WTC11 (cell line): Measurements from ENCODE around the gene PPFIBP1. TPM values are rescaled to one million over a fixed set of nuclear protein-coding genes. Genes with fewer than 3 reads are reported as not detected.

Experiments
- ATAC-seq: fragments of 200-7000 bp; cut with Tn5 transposase; 2 replicates; pipeline ENCODE4 v1.10.0; 2021; ENCODE audit warnings: mild to moderate bottlenecking, moderate library complexity
- CTCF ChIA-PET: fragments of 300-600 bp; sonication (Branson Sonifier 250); formaldehyde crosslinking; loops from one replicate; lab custom pipeline; 2021; ENCODE audit warnings: antibody characterized with exemption; lab: Charles Lee
- POLR2A ChIA-PET: fragments of 350-600 bp; sonication (Branson Sonifier 250); formaldehyde crosslinking; loops from one replicate; lab custom pipeline; 2021; ENCODE audit warnings: antibody characterized with exemption; lab: Charles Lee
- DNase-seq: peaks from one replicate; pipeline ENCODE4 v3.0.0; 2021; ENCODE audit warnings: low spot score
- H3K27ac Mint-ChIP-seq: 2 replicates; pipeline ENCODE4 v1.8.0; 2021; ENCODE audit warnings: mixed read lengths
- H3K27me3 Mint-ChIP-seq: 2 replicates; pipeline ENCODE4 v1.8.0; 2021; ENCODE audit warnings: low read depth, mild to moderate bottlenecking, moderate library complexity, mixed read lengths
- H3K36me3 Mint-ChIP-seq: 2 replicates; pipeline ENCODE4 v1.8.0; 2021; ENCODE audit warnings: mixed read lengths
- H3K4me1 Mint-ChIP-seq: 2 replicates; pipeline ENCODE4 v1.8.0; 2022; ENCODE audit warnings: mixed read lengths
- H3K4me3 Mint-ChIP-seq: 2 replicates; pipeline ENCODE4 v1.8.0; 2021; ENCODE audit warnings: mild to moderate bottlenecking, moderate library complexity, mixed read lengths
- H3K9me3 Mint-ChIP-seq: 2 replicates; pipeline ENCODE4 v1.8.0; 2021; ENCODE audit warnings: mixed read lengths
- ATF1 ChIP-seq: sonication (generic); formaldehyde crosslinking; IDR thresholded peaks from 2 replicates; pipeline ENCODE4 v1.8.1; 2023; ENCODE audit warnings: mild to moderate bottlenecking, moderate library complexity, missing genetic modification reagents
- ATF6 ChIP-seq: sonication (generic); formaldehyde crosslinking; IDR thresholded peaks from 2 replicates; pipeline ENCODE4 v1.8.1; 2023; ENCODE audit warnings: mild to moderate bottlenecking, missing genetic modification reagents
- CBFB ChIP-seq: sonication (generic); formaldehyde crosslinking; IDR thresholded peaks from 2 replicates; pipeline ENCODE4 v1.8.1; 2022; ENCODE audit warnings: mild to moderate bottlenecking, low read depth, missing genetic modification reagents
- CDX4 ChIP-seq: fragments of 250-450 bp; sonication (Bioruptor Pico); IDR thresholded peaks from 2 replicates; pipeline ENCODE4 v1.9.0; 2021; ENCODE audit warnings: moderate library complexity, mild to moderate bottlenecking, inconsistent platforms, borderline replicate concordance
- CREM ChIP-seq: sonication (generic); formaldehyde crosslinking; IDR thresholded peaks from 2 replicates; pipeline ENCODE4 v1.8.1; 2022; ENCODE audit warnings: mild to moderate bottlenecking, missing genetic modification reagents, moderate library complexity
- CTCF ChIP-seq: fragments of 200-600 bp; IDR thresholded peaks from 2 replicates; pipeline ENCODE4 v1.8.0; 2022; ENCODE audit warnings: antibody characterized with exemption
- EMX1 ChIP-seq: fragments of 250-450 bp; sonication (Bioruptor Pico); IDR thresholded peaks from 2 replicates; pipeline ENCODE4 v1.8.0; 2021; ENCODE audit warnings: mild to moderate bottlenecking
- ERG ChIP-seq: fragments of 250-450 bp; sonication (Bioruptor Pico); IDR thresholded peaks from 2 replicates; pipeline ENCODE4 v1.8.0; 2021; ENCODE audit warnings: mild to moderate bottlenecking
- ESRRA ChIP-seq: sonication (generic); formaldehyde crosslinking; IDR thresholded peaks from 2 replicates; pipeline ENCODE4 v1.8.1; 2022; ENCODE audit warnings: mild to moderate bottlenecking, missing genetic modification reagents, borderline replicate concordance
- ETV6 ChIP-seq: sonication (generic); formaldehyde crosslinking; IDR thresholded peaks from 2 replicates; pipeline ENCODE4 v1.8.1; 2022; ENCODE audit warnings: mild to moderate bottlenecking, missing genetic modification reagents
- GTF2I ChIP-seq: fragments of 250-450 bp; sonication (Bioruptor Pico); conservative IDR thresholded peaks from 2 replicates; pipeline ENCODE4 v1.4.0; 2021; ENCODE audit warnings: mild to moderate bottlenecking
- HMGA2 ChIP-seq: fragments of 250-450 bp; sonication (Bioruptor Pico); IDR thresholded peaks from 2 replicates; pipeline ENCODE4 v1.4.0; 2021; ENCODE audit warnings: mild to moderate bottlenecking, moderate library complexity
- JUN ChIP-seq: sonication (generic); formaldehyde crosslinking; IDR thresholded peaks from 2 replicates; pipeline ENCODE4 v1.8.0; 2023; ENCODE audit warnings: mild to moderate bottlenecking, missing genetic modification reagents
- MLX ChIP-seq: sonication (generic); formaldehyde crosslinking; IDR thresholded peaks from 2 replicates; pipeline ENCODE4 v1.8.1; 2023; ENCODE audit warnings: mild to moderate bottlenecking, missing genetic modification reagents, moderate library complexity
- MXD4 ChIP-seq: fragments of 250-450 bp; sonication (Bioruptor Pico); IDR thresholded peaks from 2 replicates; pipeline ENCODE4 v1.8.0; 2021; ENCODE audit warnings: mild to moderate bottlenecking, moderate library complexity, borderline replicate concordance
- NFATC4 ChIP-seq: fragments of 250-450 bp; sonication (Bioruptor Pico); IDR thresholded peaks from 2 replicates; pipeline ENCODE4 v1.9.0; 2021; ENCODE audit warnings: mild to moderate bottlenecking
- OVOL2 ChIP-seq: fragments of 250-450 bp; sonication (Bioruptor Pico); IDR thresholded peaks from 2 replicates; pipeline ENCODE4 v1.9.0; 2021; ENCODE audit warnings: mild to moderate bottlenecking, borderline replicate concordance
- PREB ChIP-seq: sonication (generic); formaldehyde crosslinking; IDR thresholded peaks from 2 replicates; pipeline ENCODE4 v1.8.1; 2022; ENCODE audit warnings: mild to moderate bottlenecking, missing genetic modification reagents, moderate library complexity, borderline replicate concordance
- RELA ChIP-seq: sonication (generic); formaldehyde crosslinking; IDR thresholded peaks from 2 replicates; pipeline ENCODE4 v1.8.1; 2022; ENCODE audit warnings: missing genetic modification reagents, mild to moderate bottlenecking, borderline replicate concordance
- RORB ChIP-seq: fragments of 250-450 bp; sonication (Bioruptor Pico); IDR thresholded peaks from 2 replicates; pipeline ENCODE4 v1.9.0; 2021; ENCODE audit warnings: mild to moderate bottlenecking
- SMAD4 ChIP-seq: sonication (generic); formaldehyde crosslinking; IDR thresholded peaks from 2 replicates; pipeline ENCODE4 v1.8.0; 2022; ENCODE audit warnings: mild to moderate bottlenecking, missing genetic modification reagents
- SP1 ChIP-seq: sonication (generic); formaldehyde crosslinking; conservative IDR thresholded peaks from 2 replicates; pipeline ENCODE4 v1.8.1; 2022; ENCODE audit warnings: missing genetic modification reagents
- STAT6 ChIP-seq: sonication (generic); formaldehyde crosslinking; conservative IDR thresholded peaks from 2 replicates; pipeline ENCODE4 v1.8.1; 2023; ENCODE audit warnings: mild to moderate bottlenecking, low read depth, missing genetic modification reagents, moderate library complexity
- TCF7 ChIP-seq: sonication (generic); formaldehyde crosslinking; IDR thresholded peaks from 2 replicates; pipeline ENCODE4 v1.8.0; 2022; ENCODE audit warnings: mild to moderate bottlenecking, low read depth, missing genetic modification reagents, moderate library complexity
- TP53 ChIP-seq: sonication (generic); formaldehyde crosslinking; IDR thresholded peaks from 2 replicates; pipeline ENCODE4 v1.8.1; 2023; ENCODE audit warnings: mild to moderate bottlenecking, missing genetic modification reagents
- ZNF232 ChIP-seq: sonication (generic); formaldehyde crosslinking; IDR thresholded peaks from 2 replicates; pipeline ENCODE4 v1.8.0; 2022; ENCODE audit warnings: mild to moderate bottlenecking, missing genetic modification reagents
- ZNF423 ChIP-seq: fragments of 250-450 bp; sonication (Bioruptor Pico); IDR thresholded peaks from 2 replicates; pipeline ENCODE4 v2.1.2; 2022; ENCODE audit warnings: mild to moderate bottlenecking, moderate library complexity
- total RNA-seq: library from RNA; stranded (reverse); gene quantifications from 3 replicates; pipeline ENCODE4 v1.2.3, GENCODE V29; 2021

Gene PPFIBP1
- total RNA-seq, 1 experiment from 2014 or later = 27.7 TPM

- no peak for DNase-seq
- no peak overlapping the region for H3K27ac Mint-ChIP-seq
- no peak overlapping the region for H3K4me3 Mint-ChIP-seq
- H3K4me1 Mint-ChIP-seq = peaks cover 3% of the 10 kb centered on the region; the same call in 1 of the 2 replicates
- peaks cover 4% of the 10 kb centered on the region for H3K36me3 Mint-ChIP-seq
- ChIA-PET CTCF (no interaction called here), POLR2A (no interaction called here)
- ATAC-seq = no peak
- H3K27me3 Mint-ChIP-seq = no peaks in the 10 kb centered on the region
- peaks cover 10% of the 10 kb centered on the region for H3K9me3 Mint-ChIP-seq
- no peak for TF ChIP-seq PREB (CRISPR knock-in tag)
- no peak for TF ChIP-seq CTCF
- no peak for TF ChIP-seq ESRRA (CRISPR knock-in tag)
- no peak for TF ChIP-seq MXD4 (CRISPR knock-in tag)
- no peak for TF ChIP-seq RORB
- TF ChIP-seq SP1 (CRISPR knock-in tag) = no peak
- TF ChIP-seq ETV6 (CRISPR knock-in tag) = no peak
- TF ChIP-seq OVOL2 (CRISPR knock-in tag) = no peak
- TF ChIP-seq TCF7 = no peak
- TF ChIP-seq CREM (CRISPR knock-in tag) = no peak
- no peak for TF ChIP-seq SMAD4 (CRISPR knock-in tag)
- TF ChIP-seq JUN (CRISPR knock-in tag) = no peak
- no peak for TF ChIP-seq ZNF232 (CRISPR knock-in tag)
- TF ChIP-seq GTF2I (CRISPR knock-in tag) = no peak
- no peak for TF ChIP-seq CDX4 (CRISPR knock-in tag)
- no peak for TF ChIP-seq ZNF423 (CRISPR knock-in tag)
- TF ChIP-seq MLX = no peak
- TF ChIP-seq TP53 (CRISPR knock-in tag) = no peak
These were observed 98.6 kb downstream of the PPFIBP1 start for GRCh38 chr12:27622436-27623195.

- H3K4me1 Mint-ChIP-seq = no peaks in the 10 kb centered on the region
- H3K27ac Mint-ChIP-seq = no peak overlapping the region
- CTCF ChIA-PET = interaction anchor here (0.9 kb wide), 1 partner anchor 199 kb away, joined by 3 read pairs; no protein-coding TSS in a partner anchor
- POLR2A ChIA-PET = no interaction called here
- H3K27me3 Mint-ChIP-seq = no peaks in the 10 kb centered on the region
- ATAC-seq (no peak), DNase-seq (no peak)
- H3K4me3 Mint-ChIP-seq = no peak overlapping the region
- peaks cover under 1% of the 10 kb centered on the region for H3K9me3 Mint-ChIP-seq
- no peaks in the 10 kb centered on the region; the same call in 1 of the 2 replicates for H3K36me3 Mint-ChIP-seq
- no peak for TF ChIP-seq ERG (CRISPR knock-in tag)
- no peak for TF ChIP-seq ATF1 (CRISPR knock-in tag)
- TF ChIP-seq ZNF232 (CRISPR knock-in tag) = no peak
- no peak for TF ChIP-seq EMX1 (CRISPR knock-in tag)
- TF ChIP-seq HMGA2 = no peak
- TF ChIP-seq STAT6 = no peak
- TF ChIP-seq RELA (CRISPR knock-in tag) = no peak
- TF ChIP-seq CBFB = no peak
- TF ChIP-seq ATF6 (CRISPR knock-in tag) = no peak
- TF ChIP-seq NFATC4 = no peak
- no peak for TF ChIP-seq CREM (CRISPR knock-in tag)
These were observed 99.6 kb downstream of the PPFIBP1 start for GRCh38 chr12:27623645-27624044.
